Measurements from ENCODE around the gene LRRC8D.
"Not testable (repeated sequence)": the region's sequence is repeated elsewhere in the genome, so short reads cannot be mapped to it uniquely, and the experiment has no call there.

LRRC8D gene

GRCh38 chr1:89820422-89821321 is at the start of gene LRRC8D:
TSS of gene LRRC8D (plus strand) at chr1:89821032. CDS start at chr1:89933069, 112,037 bp downstream.
- DNase-seq: peak; percentile 95

GRCh38 chr1:89771991-89772560 is 48.8 kb upstream of the LRRC8D start:
- no peak for DNase-seq

GRCh38 chr1:89776104-89776503 is 44.7 kb upstream of the LRRC8D start:
- DNase-seq: not testable (repeated sequence)

- not testable (repeated sequence) for DNase-seq
Measured at GRCh38 chr1:89777271-89777670, 43.6 kb upstream of the LRRC8D start.

- DNase-seq: no peak
Measured at GRCh38 chr1:89779151-89779940, 41.5 kb upstream of the LRRC8D start.

- DNase-seq: peak; percentile 42
Measured at GRCh38 chr1:89780721-89781120, 40.1 kb upstream of the LRRC8D start.

- DNase-seq: no peak
Measured at GRCh38 chr1:89781494-89782126, 39.2 kb upstream of the LRRC8D start.

GRCh38 chr1:89786628-89787214 is 34.1 kb upstream of the LRRC8D start:
- no peak for DNase-seq

- DNase-seq: no peak
Measured at GRCh38 chr1:89790592-89790991, 30.2 kb upstream of the LRRC8D start.

- DNase-seq: no peak
Measured at GRCh38 chr1:89791064-89791726, 29.6 kb upstream of the LRRC8D start.

GRCh38 chr1:89794406-89794805 is 26.4 kb upstream of the LRRC8D start:
- DNase-seq: no peak

- not testable (repeated sequence) for DNase-seq
Measured at GRCh38 chr1:89795571-89795970, 25.3 kb upstream of the LRRC8D start.

- DNase-seq: not testable (repeated sequence)
Measured at GRCh38 chr1:89797876-89798275, 23.0 kb upstream of the LRRC8D start.

GRCh38 chr1:89799495-89799894 is 21.3 kb upstream of the LRRC8D start:
- DNase-seq: no peak

- no peak for DNase-seq
Measured at GRCh38 chr1:89800022-89800655, 20.7 kb upstream of the LRRC8D start.

GRCh38 chr1:89800718-89801117 is 20.1 kb upstream of the LRRC8D start:
- no peak for DNase-seq

GRCh38 chr1:89802051-89802450 is 18.8 kb upstream of the LRRC8D start:
- DNase-seq: peak; percentile 81

- no peak for DNase-seq
Measured at GRCh38 chr1:89802841-89803240, 18.0 kb upstream of the LRRC8D start.

GRCh38 chr1:89804642-89805237 is 16.1 kb upstream of the LRRC8D start:
- peak; percentile 84 for DNase-seq

GRCh38 chr1:89806616-89807015 is 14.2 kb upstream of the LRRC8D start:
- DNase-seq: no peak

- no peak for DNase-seq
Measured at GRCh38 chr1:89807503-89807902, 13.3 kb upstream of the LRRC8D start.

Measured in NCI-H2107 (cell line).